ENCODE data around the gene STIM1. TPM values are rescaled to one million over a fixed set of nuclear protein-coding genes. Genes with fewer than 3 reads are reported as not detected.

STIM1 gene
- total RNA-seq, 2 donors from 2014 or later: 129 to 157 TPM

DNA sequence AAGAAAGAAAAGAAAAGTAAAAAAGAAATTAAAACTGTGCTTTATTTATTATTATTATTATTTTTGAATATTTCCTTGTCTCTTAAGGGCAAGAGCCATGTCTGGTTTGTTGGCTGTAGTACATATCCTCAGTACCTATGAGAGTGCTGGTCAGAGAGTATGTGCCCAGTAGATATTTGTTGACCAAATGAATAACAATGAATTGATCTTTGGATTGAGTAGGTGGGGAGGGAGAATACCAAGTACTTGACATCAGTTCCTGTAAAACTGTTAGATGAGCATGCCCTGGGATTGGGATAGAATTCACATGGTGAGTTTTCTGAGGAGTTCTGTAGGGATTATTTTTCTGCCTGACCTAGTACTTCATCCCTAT is 11.4 kb downstream of the STIM1 start:
- ATAC-seq (replicated peaks in 1 of 2): no peak
- Mint-ChIP-seq H3K36me3 (ENCODE audit: insufficient read depth in 2 of 2) (peaks cover under 1 to 1% of the 10 kb centered on the region in 2 donors), H3K9me3 (no peaks in the 10 kb centered on the region), H3K4me1 (ENCODE audit: low read depth) (peaks cover 94% of the 10 kb centered on the region), H3K4me3 (peak overlapping the region; percentile 71 to 73), H3K27me3 (ENCODE audit: low read depth) (no peaks in the 10 kb centered on the region), H3K27ac (peak overlapping the region; percentile 47)
- DNase-seq: no peak

DNA sequence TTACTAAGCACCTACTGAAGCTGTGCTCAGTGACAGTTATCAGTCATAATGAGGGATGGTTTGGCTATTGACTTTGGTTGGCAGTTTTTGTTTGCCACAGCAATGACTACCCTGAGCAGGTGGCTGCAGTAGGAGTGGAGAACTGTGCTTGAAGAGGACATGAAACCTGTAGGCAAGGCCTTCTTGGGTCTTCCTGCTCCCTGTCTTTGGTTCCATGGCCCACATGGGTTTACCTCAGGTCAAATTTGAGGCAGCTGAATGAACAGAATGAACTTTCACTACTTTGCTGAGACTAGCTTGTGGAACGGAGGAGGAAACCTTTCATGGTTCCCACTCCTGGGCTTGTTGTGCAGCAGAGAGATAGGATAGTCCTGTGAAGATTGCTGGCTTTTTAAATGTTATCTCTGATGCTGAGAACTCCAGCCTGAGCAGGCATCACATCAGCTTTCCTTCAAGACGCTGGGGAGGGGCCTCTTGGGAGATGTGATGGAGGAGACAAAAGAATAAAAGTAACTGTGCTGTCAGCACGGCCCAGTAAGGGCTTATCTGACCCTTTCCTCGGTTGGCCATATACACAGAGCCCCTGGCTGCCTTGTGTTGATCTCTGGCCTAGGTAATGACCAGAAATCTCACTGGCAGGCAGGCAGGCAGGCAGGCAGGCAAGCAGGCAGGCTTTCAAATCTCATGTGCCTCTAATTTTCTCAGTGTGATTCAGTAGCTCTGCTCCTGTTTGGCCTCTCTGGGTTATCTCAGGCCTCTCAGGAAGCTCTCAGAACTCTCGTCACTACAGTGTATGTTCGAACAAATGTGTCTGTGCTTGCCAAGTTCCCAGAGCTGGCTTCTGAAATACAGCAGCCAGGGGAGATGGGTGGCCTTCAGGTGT is 12.0 kb downstream of the STIM1 start:
- DNase-seq (peak; percentile 48 to 54), ATAC-seq (replicated peaks in 1 of 2) (peak; percentile 76 to 77)
- Mint-ChIP-seq H3K27ac (peak overlapping the region; percentile 47), H3K9me3 (no peaks in the 10 kb centered on the region), H3K36me3 (ENCODE audit: insufficient read depth in 2 of 2) (peaks cover 1 to 2% of the 10 kb centered on the region in 2 donors), H3K4me3 (peak overlapping the region; percentile 71 to 73), H3K4me1 (ENCODE audit: low read depth) (peaks cover 93% of the 10 kb centered on the region), H3K27me3 (ENCODE audit: low read depth) (no peaks in the 10 kb centered on the region)

DNA sequence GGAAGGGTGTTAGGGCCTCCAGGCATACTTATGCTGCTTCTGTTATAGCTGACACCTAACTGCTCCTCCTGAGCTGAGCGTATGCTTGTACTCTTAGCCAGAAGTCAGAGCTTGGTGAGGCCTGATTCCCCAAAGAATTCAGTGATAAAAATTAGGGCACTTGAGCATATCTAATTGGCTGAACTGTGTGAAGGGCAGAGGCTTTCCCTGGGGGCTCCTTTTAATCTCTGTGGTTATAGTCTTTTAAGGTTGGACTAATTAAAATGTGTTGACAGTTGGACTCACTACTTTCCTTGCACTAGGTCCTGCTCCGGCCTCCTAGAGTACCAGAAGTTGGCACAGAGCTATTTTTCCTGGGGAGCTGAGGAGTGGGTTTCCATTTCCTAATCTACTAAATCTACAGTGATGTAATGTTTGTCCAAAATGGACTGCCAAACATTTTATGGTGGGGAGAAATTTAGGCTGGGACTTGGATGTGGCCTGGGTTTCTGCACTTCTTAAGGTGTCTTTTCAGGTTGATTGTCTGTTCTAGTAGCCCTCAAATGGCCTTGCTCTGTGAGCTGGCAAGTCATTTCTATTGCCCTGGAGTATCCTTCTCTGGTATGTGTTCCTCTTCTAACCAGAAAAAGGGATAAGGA is 18.4 kb downstream of the STIM1 start:
- Mint-ChIP-seq H3K27ac (peak overlapping the region; percentile 36), H3K27me3 (ENCODE audit: low read depth) (no peaks in the 10 kb centered on the region), H3K4me3 (no peak overlapping the region), H3K9me3 (no peaks in the 10 kb centered on the region), H3K4me1 (ENCODE audit: low read depth) (peaks cover 91% of the 10 kb centered on the region), H3K36me3 (ENCODE audit: insufficient read depth in 2 of 2) (peaks cover 1 to 2% of the 10 kb centered on the region in 2 donors)
- ATAC-seq (replicated peaks in 1 of 2) (no peak), DNase-seq (no peak)

DNA sequence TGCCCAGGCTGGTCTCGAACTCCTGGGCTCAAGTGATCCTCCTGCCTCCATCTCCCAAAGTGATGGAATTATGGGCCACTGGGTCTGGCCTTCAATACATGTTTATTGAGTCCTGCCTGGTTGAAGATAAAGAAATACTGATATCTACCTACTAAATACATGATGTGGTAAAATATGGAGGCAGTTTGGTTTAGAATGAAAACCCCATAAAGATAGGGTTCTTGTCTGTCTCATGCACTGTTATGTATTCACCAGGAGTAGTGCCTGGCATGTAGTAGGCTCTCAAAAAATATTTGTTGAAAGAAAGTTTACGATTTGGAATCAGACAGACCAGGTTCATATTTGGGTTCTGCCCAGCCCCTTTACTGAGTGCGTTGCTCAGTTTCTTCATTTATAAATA is 21.1 kb downstream of the STIM1 start:
- H3K4me3 Mint-ChIP-seq: no peak overlapping the region

DNA sequence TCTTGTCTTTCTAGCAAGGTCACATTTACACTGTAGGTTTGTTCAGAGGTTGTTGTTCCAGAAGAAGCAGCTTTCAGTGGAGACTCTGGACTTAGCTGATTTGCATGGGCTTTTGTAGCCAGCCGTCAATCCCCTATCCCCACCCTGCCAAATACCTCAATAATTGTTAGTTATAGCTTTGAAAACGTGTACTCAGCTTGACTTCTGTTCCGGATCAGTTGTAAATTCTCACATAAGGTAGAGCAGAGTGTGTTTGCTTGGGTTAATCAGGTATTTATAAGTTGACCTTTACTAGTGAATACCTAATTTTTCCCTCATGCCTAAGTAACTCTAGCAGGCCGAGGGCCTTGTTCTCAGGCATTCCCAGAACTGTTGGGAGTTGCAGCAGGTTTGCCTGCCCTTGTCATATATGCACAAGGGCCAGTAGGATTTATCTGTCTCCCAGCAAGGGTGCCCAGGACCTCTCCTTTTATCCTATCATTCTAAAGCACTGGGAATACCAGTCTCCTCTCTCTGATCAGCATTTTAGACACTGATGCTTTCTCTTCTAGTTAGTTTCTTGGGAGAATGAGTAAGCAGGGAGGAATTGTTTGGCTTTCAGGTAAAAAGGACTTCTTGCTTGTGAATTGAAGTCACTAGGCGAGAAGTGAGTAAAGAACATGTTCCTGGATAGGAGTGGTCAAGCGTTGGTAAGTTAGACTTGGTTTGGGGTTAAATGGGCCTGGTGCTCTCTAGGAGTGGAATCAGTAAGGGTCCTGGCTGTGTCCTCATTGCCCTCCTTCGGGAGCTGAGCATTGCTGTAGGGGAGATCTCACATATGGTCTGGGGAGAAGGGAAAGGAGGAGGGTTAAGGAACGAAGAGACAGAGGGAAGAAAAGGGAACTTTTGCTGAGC is 22.1 kb downstream of the STIM1 start:
- peaks cover 82% of the 10 kb centered on the region for H3K4me1 Mint-ChIP-seq (ENCODE audit: low read depth)
- H3K36me3 Mint-ChIP-seq (ENCODE audit: insufficient read depth in 2 of 2): peaks cover 2 to 3% of the 10 kb centered on the region in 2 donors
- no peaks in the 10 kb centered on the region for H3K27me3 Mint-ChIP-seq (ENCODE audit: low read depth)
- H3K4me3 Mint-ChIP-seq: peak overlapping the region in 1 of 2 donors; percentile 5
- DNase-seq: no peak
- peak overlapping the region; percentile 14 for H3K27ac Mint-ChIP-seq
- H3K9me3 Mint-ChIP-seq: no peaks in the 10 kb centered on the region
- ATAC-seq (replicated peaks in 1 of 2): peak in 1 of 2 donors; percentile 12

More for the DNA sequence above, 21.1 kb downstream of the STIM1 start:
- no peaks in the 10 kb centered on the region for H3K27me3 Mint-ChIP-seq (ENCODE audit: low read depth)
- peaks cover 3 to 5% of the 10 kb centered on the region in 2 donors for H3K36me3 Mint-ChIP-seq (ENCODE audit: insufficient read depth in 2 of 2)
- H3K27ac Mint-ChIP-seq: peak overlapping the region; percentile 77
- ATAC-seq (replicated peaks in 1 of 2) (no peak), DNase-seq (no peak)
- H3K9me3 Mint-ChIP-seq: no peaks in the 10 kb centered on the region
- peaks cover 85% of the 10 kb centered on the region for H3K4me1 Mint-ChIP-seq (ENCODE audit: low read depth)

DNA sequence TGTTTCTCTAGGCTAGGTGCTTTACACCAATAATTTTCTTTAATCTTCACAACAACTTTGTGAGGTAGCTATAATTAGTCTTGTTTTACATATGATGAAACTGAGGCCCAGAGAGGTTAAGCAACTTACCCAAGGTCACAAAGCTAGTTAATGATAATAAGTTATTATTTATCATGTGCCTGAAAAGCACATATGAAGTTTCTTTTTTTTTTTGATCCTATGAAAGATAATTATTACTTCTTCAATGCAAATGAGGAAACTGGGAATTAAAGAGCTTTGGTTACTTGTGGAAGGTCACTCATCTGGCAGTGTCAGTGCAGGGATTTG is 22.8 kb downstream of the STIM1 start:
- no peaks in the 10 kb centered on the region for H3K27me3 Mint-ChIP-seq (ENCODE audit: low read depth)
- H3K9me3 Mint-ChIP-seq: no peaks in the 10 kb centered on the region
- DNase-seq: no peak
- H3K4me1 Mint-ChIP-seq (ENCODE audit: low read depth): peaks cover 85% of the 10 kb centered on the region
- ATAC-seq (replicated peaks in 1 of 2): no peak
- peak overlapping the region; percentile 14 for H3K27ac Mint-ChIP-seq
- H3K4me3 Mint-ChIP-seq: no peak overlapping the region
- peaks cover 2 to 6% of the 10 kb centered on the region in 2 donors for H3K36me3 Mint-ChIP-seq (ENCODE audit: insufficient read depth in 2 of 2)

DNA sequence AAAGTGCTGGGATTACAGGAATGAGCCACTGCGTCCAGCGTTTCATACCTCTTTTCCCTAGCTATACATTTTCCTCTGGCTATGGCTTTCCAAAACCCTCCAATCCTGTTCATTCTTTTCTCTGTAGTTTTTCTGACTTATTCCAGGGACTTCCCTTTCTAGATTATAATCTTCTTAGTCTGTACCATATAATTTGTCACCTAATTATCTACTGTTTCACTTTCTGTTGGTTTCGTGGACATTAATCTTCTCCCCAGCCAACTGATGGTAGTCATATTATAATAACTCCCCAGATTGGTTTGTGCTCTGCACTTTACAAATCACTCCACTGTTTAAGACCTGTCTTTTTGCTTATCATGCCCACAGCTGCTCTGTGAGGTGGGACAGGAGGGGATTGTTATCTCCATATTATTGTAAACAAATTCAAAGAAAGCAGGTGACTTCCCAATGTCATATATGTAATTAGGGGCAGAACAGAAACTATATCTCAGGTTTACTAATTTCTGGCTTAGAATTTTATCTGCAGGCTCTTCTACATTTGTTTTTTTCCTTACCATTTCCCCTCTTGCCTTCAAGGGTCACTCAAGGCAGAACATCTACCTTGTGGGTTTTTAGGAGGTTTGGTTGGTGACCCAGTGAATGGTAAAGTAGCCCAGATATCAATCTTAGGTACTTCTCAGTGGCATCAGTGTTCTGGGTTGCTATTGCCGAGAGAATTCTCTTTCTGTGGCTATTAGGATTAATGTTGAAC is 23.9 kb downstream of the STIM1 start:
- ATAC-seq (replicated peaks in 1 of 2) (peak; percentile 79 to 82), DNase-seq (no peak)
- peak overlapping the region; percentile 51 to 80 for H3K4me3 Mint-ChIP-seq
- peaks cover 90% of the 10 kb centered on the region for H3K4me1 Mint-ChIP-seq (ENCODE audit: low read depth)
- no peaks in the 10 kb centered on the region for H3K9me3 Mint-ChIP-seq
- peak overlapping the region; percentile 97 for H3K27ac Mint-ChIP-seq
- peaks cover 2 to 6% of the 10 kb centered on the region in 2 donors for H3K36me3 Mint-ChIP-seq (ENCODE audit: insufficient read depth in 2 of 2)
- no peaks in the 10 kb centered on the region for H3K27me3 Mint-ChIP-seq (ENCODE audit: low read depth)

DNA sequence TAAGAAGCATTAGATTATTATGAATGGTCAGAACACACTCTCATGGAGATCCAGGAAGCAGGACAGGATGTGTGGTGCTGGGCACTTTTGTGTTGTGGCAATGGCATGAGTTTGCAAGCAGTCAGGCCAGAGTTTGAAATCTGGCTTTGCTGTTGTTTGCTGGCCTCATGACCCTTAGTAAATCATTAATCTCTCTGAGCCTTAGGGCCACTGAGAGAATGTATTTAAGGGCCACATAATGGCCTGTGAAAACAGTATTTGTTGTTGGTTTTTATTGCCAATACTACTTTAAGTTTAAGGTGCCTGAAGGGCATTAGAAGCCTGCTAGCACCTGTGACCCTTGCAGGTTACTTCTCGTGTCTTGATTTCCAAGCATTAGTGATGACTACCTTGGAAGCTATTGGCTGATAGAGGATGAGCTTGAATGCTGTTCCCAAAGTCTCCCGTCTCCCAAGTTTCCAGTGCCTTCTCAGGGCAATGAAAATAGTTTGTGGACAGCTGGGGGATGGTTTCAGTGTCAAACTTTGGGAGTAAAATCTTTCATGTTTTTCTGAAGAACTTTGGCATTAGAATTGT is 24.6 kb downstream of the STIM1 start:
- Mint-ChIP-seq H3K27me3 (ENCODE audit: low read depth) (no peaks in the 10 kb centered on the region), H3K4me3 (peak overlapping the region; percentile 51 to 80), H3K27ac (peak overlapping the region; percentile 97), H3K36me3 (ENCODE audit: insufficient read depth in 2 of 2) (peaks cover 2 to 6% of the 10 kb centered on the region in 2 donors), H3K9me3 (no peaks in the 10 kb centered on the region), H3K4me1 (ENCODE audit: low read depth) (peaks cover 84% of the 10 kb centered on the region)
- DNase-seq (no peak), ATAC-seq (replicated peaks in 1 of 2) (no peak)

DNA sequence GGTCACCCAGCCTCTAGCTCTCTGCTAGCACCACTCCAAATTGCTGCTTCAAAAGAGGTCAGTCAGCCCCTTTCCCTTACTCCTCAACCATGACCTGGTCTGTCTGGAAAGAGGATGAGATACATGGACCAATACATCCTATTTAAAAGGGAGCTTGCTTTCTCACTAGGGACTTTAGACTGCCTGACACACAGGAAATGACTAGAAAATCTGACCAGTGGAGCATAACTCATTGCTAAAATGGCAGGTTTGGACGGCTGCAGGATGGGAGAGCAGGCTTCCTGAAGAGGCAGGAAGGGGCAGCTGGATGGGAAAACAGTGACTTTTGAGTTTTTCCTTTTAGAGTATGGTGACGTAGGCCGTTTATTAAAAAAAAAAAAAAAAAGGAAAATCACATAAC is 25.3 kb downstream of the STIM1 start:
- Mint-ChIP-seq H3K27me3 (ENCODE audit: low read depth) (no peaks in the 10 kb centered on the region), H3K9me3 (no peaks in the 10 kb centered on the region), H3K36me3 (ENCODE audit: insufficient read depth in 2 of 2) (peaks cover 2 to 6% of the 10 kb centered on the region in 2 donors), H3K27ac (peak overlapping the region; percentile 56), H3K4me3 (peak overlapping the region in 1 of 2 donors; percentile 55), H3K4me1 (ENCODE audit: low read depth) (peaks cover 78% of the 10 kb centered on the region)
- no peak for ATAC-seq (replicated peaks in 1 of 2)
- no peak for DNase-seq

DNA sequence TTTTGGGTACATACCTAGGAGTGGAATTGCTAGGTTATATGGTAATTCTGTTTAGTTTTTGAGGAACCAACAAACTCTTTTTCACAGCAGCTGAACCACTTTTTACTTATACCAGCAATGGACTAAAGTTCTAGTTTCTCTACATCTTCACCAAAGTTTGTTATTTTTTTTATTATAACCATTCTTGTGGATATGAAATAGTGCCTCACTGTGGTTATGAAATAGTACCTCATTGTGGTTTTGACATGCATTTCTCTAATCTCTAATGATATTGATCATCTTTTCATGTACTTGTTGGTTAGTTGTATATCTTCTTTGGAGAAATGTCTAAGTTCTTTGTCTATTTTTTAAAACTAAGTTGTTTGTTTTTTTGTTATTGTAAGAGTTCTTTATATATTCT is 27.2 kb downstream of the STIM1 start:
- Mint-ChIP-seq H3K36me3 (ENCODE audit: insufficient read depth in 2 of 2) (peaks cover 6% of the 10 kb centered on the region in 2 donors), H3K27ac (peak overlapping the region; percentile 41), H3K4me3 (peak overlapping the region in 1 of 2 donors; percentile 17), H3K27me3 (ENCODE audit: low read depth) (no peaks in the 10 kb centered on the region), H3K9me3 (no peaks in the 10 kb centered on the region), H3K4me1 (ENCODE audit: low read depth) (peaks cover 75% of the 10 kb centered on the region)
- DNase-seq: no peak
- ATAC-seq (replicated peaks in 1 of 2): no peak

DNA sequence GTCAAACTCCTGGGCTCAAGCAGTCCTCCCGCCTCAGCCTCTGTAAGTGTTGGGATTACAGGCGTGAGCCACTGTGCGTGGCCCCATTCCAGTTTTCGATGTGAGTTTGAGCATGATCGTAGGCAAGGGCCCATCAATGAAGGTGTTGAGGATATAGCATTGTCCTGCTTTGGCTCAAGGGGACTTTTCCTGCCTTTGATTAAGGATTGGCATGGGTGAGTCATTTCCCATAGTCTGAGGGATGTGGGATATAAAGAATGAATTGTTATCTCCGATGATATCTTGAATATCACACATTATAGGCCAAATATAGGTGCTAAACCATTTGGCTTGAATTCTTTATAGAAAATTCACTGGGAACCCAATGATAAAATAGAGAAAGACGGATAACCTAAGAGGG is 30.4 kb downstream of the STIM1 start:
- DNase-seq: no peak
- H3K4me1 Mint-ChIP-seq (ENCODE audit: low read depth): peaks cover 49% of the 10 kb centered on the region
- no peak for ATAC-seq (replicated peaks in 1 of 2)
- H3K4me3 Mint-ChIP-seq: no peak overlapping the region
- no peak overlapping the region for H3K27ac Mint-ChIP-seq
- no peaks in the 10 kb centered on the region for H3K27me3 Mint-ChIP-seq (ENCODE audit: low read depth)
- no peaks in the 10 kb centered on the region for H3K9me3 Mint-ChIP-seq
- peaks cover 3 to 4% of the 10 kb centered on the region in 2 donors for H3K36me3 Mint-ChIP-seq (ENCODE audit: insufficient read depth in 2 of 2)

DNA sequence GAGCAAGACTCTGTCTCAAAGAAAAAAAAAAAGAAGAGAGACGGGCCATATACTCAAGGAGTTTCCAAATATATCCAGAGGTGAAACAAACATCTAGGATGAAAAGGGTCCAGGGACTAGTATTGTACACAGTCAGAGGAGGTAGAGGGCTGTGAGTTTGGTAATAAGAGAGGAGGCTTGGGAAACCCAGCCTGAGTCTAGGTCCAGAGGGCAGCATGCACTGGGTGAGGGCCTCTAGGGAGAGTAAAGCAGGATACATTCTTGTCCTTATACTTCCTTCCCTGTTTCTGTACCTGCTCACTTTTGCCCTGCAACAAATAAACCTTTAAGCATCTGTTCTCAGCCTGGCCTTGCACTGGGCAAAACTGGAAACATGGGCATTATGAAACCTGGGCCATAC is 31.5 kb downstream of the STIM1 start:
- no peak overlapping the region for H3K27ac Mint-ChIP-seq
- DNase-seq: no peak
- no peaks in the 10 kb centered on the region for H3K27me3 Mint-ChIP-seq (ENCODE audit: low read depth)
- H3K9me3 Mint-ChIP-seq: no peaks in the 10 kb centered on the region
- peaks cover 3 to 7% of the 10 kb centered on the region in 2 donors for H3K36me3 Mint-ChIP-seq (ENCODE audit: insufficient read depth in 2 of 2)
- no peak for ATAC-seq (replicated peaks in 1 of 2)
- H3K4me3 Mint-ChIP-seq: no peak overlapping the region
- peaks cover 47% of the 10 kb centered on the region for H3K4me1 Mint-ChIP-seq (ENCODE audit: low read depth)
